Pulmonary artery endothelial cell (primary cell): ENCODE data around the gene ARAF. TPM values are rescaled to one million over a fixed set of nuclear protein-coding genes. Genes with fewer than 3 reads are reported as not detected.
"Not testable (repeated sequence)": the region's sequence is repeated elsewhere in the genome, so short reads cannot be mapped to it uniquely, and the experiment has no call there.

Experiments used
- DNase-seq: peaks from one replicate; pipeline ENCODE4 v3.0.0-alpha.2; 2011; ENCODE audit warnings: low read depth, low spot score
- total RNA-seq: library from RNA; depleted of rRNA; stranded (reverse); fragments of >200 nt; gene quantifications from 2 replicates; pipeline ENCODE4 v1.2.3, GENCODE V29; 2014

The ARAF gene
- total RNA-seq, result 10.6 and 16.6 TPM in 2 replicates

GRCh38 chrX:47560934-47561658, at the start of gene ARAF:
ARAF (plus strand) TSS chrX:47561205; CDS start chrX:47562968, 1,763 bp downstream.
- DNase-seq, result peak; percentile 94

- not testable (repeated sequence) for DNase-seq
Measured at GRCh38 chrX:47512383-47512782, 48.6 kb upstream of the ARAF start.

- not testable (repeated sequence) for DNase-seq
Measured at GRCh38 chrX:47513034-47513965, 47.7 kb upstream of the ARAF start.

GRCh38 chrX:47514533-47515235, 46.3 kb upstream of the ARAF start:
- no peak for DNase-seq

- no peak for DNase-seq
Measured at GRCh38 chrX:47515941-47516665, 44.9 kb upstream of the ARAF start.

GRCh38 chrX:47518144-47518543, 42.9 kb upstream of the ARAF start:
- no peak for DNase-seq

GRCh38 chrX:47523297-47523696, 37.7 kb upstream of the ARAF start:
- DNase-seq, result peak; percentile 11

GRCh38 chrX:47523713-47524166, 37.3 kb upstream of the ARAF start:
- DNase-seq, result no peak

- no peak for DNase-seq
Measured at GRCh38 chrX:47529548-47529947, 31.5 kb upstream of the ARAF start.

- no peak for DNase-seq
Measured at GRCh38 chrX:47530049-47530448, 31.0 kb upstream of the ARAF start.

GRCh38 chrX:47539860-47540259, 21.1 kb upstream of the ARAF start:
- DNase-seq, result no peak

- DNase-seq, result peak; percentile 77
Measured at GRCh38 chrX:47540754-47541538, 20.1 kb upstream of the ARAF start.

GRCh38 chrX:47543496-47543895, 17.5 kb upstream of the ARAF start:
- no peak for DNase-seq

GRCh38 chrX:47556045-47556623, 4.9 kb upstream of the ARAF start:
- peak; percentile 82 for DNase-seq

GRCh38 chrX:47558436-47558835, 2.6 kb upstream of the ARAF start:
- no peak for DNase-seq

- no peak for DNase-seq
Measured at GRCh38 chrX:47560179-47560933, 649 bp upstream of the ARAF start.

GRCh38 chrX:47561659-47562151, 700 bp downstream of the ARAF start:
- DNase-seq, result no peak

GRCh38 chrX:47562615-47563243, 1.7 kb downstream of the ARAF start:
- DNase-seq, result no peak
